ENCODE results near the gene GAN. TPM values are rescaled to one million over a fixed set of nuclear protein-coding genes. Genes with fewer than 3 reads are reported as not detected.
"Not testable (repeated sequence)": the region's sequence is repeated elsewhere in the genome, so short reads cannot be mapped to it uniquely, and the experiment has no call there.

Gene GAN
- total and polyA plus RNA-seq, 9 of the 15 experiments (the other 6 are each of a cell fraction or from before 2014, with no cell fraction given) = 0.83 to 15.1 (median 5.2) TPM

- intact Hi-C loops (cut with micrococcal nuclease); FAIRE-seq; H2AFZ ChIP-seq (ENCODE audit: low read depth, low read length); H3K27me3 ChIP-seq (ENCODE audit: control insufficient read depth in 2 of 2, insufficient read depth in 2 of 2, low read length in 2 of 2); CTCF ChIA-PET (ENCODE audit: low intra/inter-chr PET ratio); H3K4me2 ChIP-seq (ENCODE audit: insufficient read depth, low read length); H4K20me1 ChIP-seq (replicated peaks; ENCODE audit: control insufficient read depth, insufficient read depth, low read length); H3K4me1 ChIP-seq (replicated peaks in 1 of 2; ENCODE audit: control insufficient read depth in 2 of 2, insufficient read depth in 2 of 2, low read length in 2 of 2); in situ Hi-C loops (cut with MboI); BruUV-seq (replicated peaks); H3K27ac ChIP-seq (ENCODE audit: extremely low read depth, low read depth, low read length); ATAC-seq; H3K9ac ChIP-seq (ENCODE audit: insufficient read depth in 1 of 2, low read depth in 2 of 2, low read length in 2 of 2); DNase-seq (ENCODE audit: extremely low read depth in 1 of 4, low spot score in 3 of 4); H3K9me1 ChIP-seq (ENCODE audit: control insufficient read depth, insufficient read depth, low read length); H3K79me2 ChIP-seq (ENCODE audit: control insufficient read depth, insufficient read depth, low read length); H3K4me3 ChIP-seq; H3K36me3 ChIP-seq (ENCODE audit: control insufficient read depth, insufficient read depth, low read length); POLR2A ChIA-PET; H3K9me3 ChIP-seq (replicated peaks; ENCODE audit: control insufficient read depth, insufficient read depth, low read depth, low read length): not testable (repeated sequence)
- TF ChIP-seq RBM25 (IDR thresholded peaks at IDR 0.05; ENCODE audit: low read depth, low read length, severe bottlenecking) = peak; percentile 30
- 0 out of 4 replicates have a peak, but pooled peaks of 1 of the 2 experiments have one; percentile 18 for TF ChIP-seq KDM1A (IDR thresholded peaks at IDR 0.05)
- TF ChIP-seq ZNF146 (CRISPR knock-in tag; IDR thresholded peaks at IDR 0.05; ENCODE audit: unreplicated experiment) = peak; percentile 74
- peak; percentile 25; the same call in 1 of the 2 replicates for TF ChIP-seq BCOR (IDR thresholded peaks at IDR 0.05)
- WGBS (ENCODE audit: insufficient coverage, low coverage, missing lambda C conversion rate) = 67% methylated on average over 3 of the region's 3 CpGs
Measured at GRCh38 chr16:81345172-81345571, 30.4 kb downstream of the GAN start.

- 14% methylated on average over 1 of the region's 1 CpG for WGBS (ENCODE audit: insufficient coverage, low coverage, missing lambda C conversion rate)
Measured at GRCh38 chr16:81347425-81347824, 32.7 kb downstream of the GAN start.

More at GRCh38 chr16:81347425-81347824, 32.7 kb downstream of the GAN start:
- DNase-seq (ENCODE audit: extremely low read depth in 1 of 4, low spot score in 3 of 4) (no peak), FAIRE-seq (no peak), ATAC-seq (no peak)
- intact Hi-C loops (cut with micrococcal nuclease) = no loop called here
- TF ChIP-seq TRIM28 (IDR thresholded peaks at IDR 0.05) (peak; percentile 57), CBX3 (IDR thresholded peaks at IDR 0.05; ENCODE audit: borderline replicate concordance in 1 of 2, low read length in 2 of 2) (peak in 1 of 2 experiments; percentile 53; a peak in 2 of 3 replicates), JUNB (CRISPR knock-in tag; conservative IDR thresholded peaks at IDR 0.05) (no peak), ZFP1 (CRISPR knock-in tag; IDR thresholded peaks at IDR 0.05) (peak; percentile 96)
- no peaks in the 10 kb centered on the region for H4K20me1 ChIP-seq (replicated peaks; ENCODE audit: control insufficient read depth, insufficient read depth, low read length)
- H3K79me2 ChIP-seq (ENCODE audit: control insufficient read depth, insufficient read depth, low read length) = no peaks in the 10 kb centered on the region
- H3K9ac ChIP-seq (ENCODE audit: insufficient read depth in 1 of 2, low read depth in 2 of 2, low read length in 2 of 2) = no peak overlapping the region
- in situ Hi-C loops (cut with MboI) = no loop called here
- H3K27me3 ChIP-seq (ENCODE audit: control insufficient read depth in 2 of 2, insufficient read depth in 2 of 2, low read length in 2 of 2) = no peaks in the 10 kb centered on the region
- ChIA-PET POLR2A (no interaction called here), CTCF (ENCODE audit: low intra/inter-chr PET ratio) (no interaction called here)
- H3K9me3 ChIP-seq (replicated peaks; ENCODE audit: control insufficient read depth, insufficient read depth, low read depth, low read length) = 0 out of 2 replicates have a peak, but pooled peaks cover 7% of the 10 kb centered on the region
- no peak overlapping the region for H3K27ac ChIP-seq (ENCODE audit: extremely low read depth, low read depth, low read length)
- no TSS peak for BruUV-seq (replicated peaks)
- H3K4me2 ChIP-seq (ENCODE audit: insufficient read depth, low read length) = no peak overlapping the region
- H3K9me1 ChIP-seq (ENCODE audit: control insufficient read depth, insufficient read depth, low read length) = no peaks in the 10 kb centered on the region
- H2AFZ ChIP-seq (ENCODE audit: low read depth, low read length) = no peak overlapping the region
- H3K36me3 ChIP-seq (ENCODE audit: control insufficient read depth, insufficient read depth, low read length) = peaks cover 7% of the 10 kb centered on the region; the same call in 2 of the 3 replicates
- H3K4me1 ChIP-seq (replicated peaks in 1 of 2; ENCODE audit: control insufficient read depth in 2 of 2, insufficient read depth in 2 of 2, low read length in 2 of 2) = no peaks in the 10 kb centered on the region
- H3K4me3 ChIP-seq = no peak overlapping the region
